WTC11 (cell line): Measurements from ENCODE around the gene KRTAP4-7. TPM values are rescaled to one million over a fixed set of nuclear protein-coding genes. Genes with fewer than 3 reads are reported as not detected.
"Not testable (repeated sequence)": the region's sequence is repeated elsewhere in the genome, so short reads cannot be mapped to it uniquely, and the experiment has no call there.

ENCODE experiments used
- ATAC-seq: fragments of 200-7000 bp; cut with Tn5 transposase; 2 replicates; pipeline ENCODE4 v1.10.0; 2021; ENCODE audit warnings: mild to moderate bottlenecking, moderate library complexity
- Bru-seq: library from RNA; stranded (reverse); fragments of 400-500 nt; gene quantifications from one replicate; lab custom pipeline; 2021; lab: Mats Ljungman, UMichigan
- CTCF ChIA-PET: fragments of 300-600 bp; sonication (Branson Sonifier 250); formaldehyde crosslinking; loops from one replicate; lab custom pipeline; 2021; ENCODE audit warnings: antibody characterized with exemption; lab: Charles Lee
- POLR2A ChIA-PET: fragments of 350-600 bp; sonication (Branson Sonifier 250); formaldehyde crosslinking; loops from one replicate; lab custom pipeline; 2021; ENCODE audit warnings: antibody characterized with exemption; lab: Charles Lee
- DNase-seq: peaks from one replicate; pipeline ENCODE4 v3.0.0; 2021; ENCODE audit warnings: low spot score
- H3K27ac Mint-ChIP-seq: 2 replicates; pipeline ENCODE4 v1.8.0; 2021; ENCODE audit warnings: mixed read lengths
- H3K27me3 Mint-ChIP-seq: 2 replicates; pipeline ENCODE4 v1.8.0; 2021; ENCODE audit warnings: low read depth, mild to moderate bottlenecking, moderate library complexity, mixed read lengths
- H3K36me3 Mint-ChIP-seq: 2 replicates; pipeline ENCODE4 v1.8.0; 2021; ENCODE audit warnings: mixed read lengths
- H3K4me1 Mint-ChIP-seq: 2 replicates; pipeline ENCODE4 v1.8.0; 2022; ENCODE audit warnings: mixed read lengths
- H3K4me3 Mint-ChIP-seq: 2 replicates; pipeline ENCODE4 v1.8.0; 2021; ENCODE audit warnings: mild to moderate bottlenecking, moderate library complexity, mixed read lengths
- H3K9me3 Mint-ChIP-seq: 2 replicates; pipeline ENCODE4 v1.8.0; 2021; ENCODE audit warnings: mixed read lengths
- ATF3 ChIP-seq: sonication (generic); formaldehyde crosslinking; conservative IDR thresholded peaks from 2 replicates; pipeline ENCODE4 v1.8.1; 2022; ENCODE audit warnings: mild to moderate bottlenecking, missing genetic modification reagents
- EMX1 ChIP-seq: fragments of 250-450 bp; sonication (Bioruptor Pico); IDR thresholded peaks from 2 replicates; pipeline ENCODE4 v1.8.0; 2021; ENCODE audit warnings: mild to moderate bottlenecking
- ERG ChIP-seq: fragments of 250-450 bp; sonication (Bioruptor Pico); IDR thresholded peaks from 2 replicates; pipeline ENCODE4 v1.8.0; 2021; ENCODE audit warnings: mild to moderate bottlenecking
- GRHL2 ChIP-seq: fragments of 250-450 bp; sonication (Bioruptor Pico); IDR thresholded peaks from 2 replicates; pipeline ENCODE4 v1.8.0; 2022; ENCODE audit warnings: mild to moderate bottlenecking, moderate library complexity; ENCODE audit not compliant: insufficient replicate concordance, severe bottlenecking
- HMGXB4 ChIP-seq: sonication (generic); formaldehyde crosslinking; IDR thresholded peaks from 2 replicates; pipeline ENCODE4 v1.8.1; 2023; ENCODE audit warnings: mild to moderate bottlenecking, moderate library complexity, missing genetic modification reagents
- KAT7 ChIP-seq: sonication (generic); formaldehyde crosslinking; IDR thresholded peaks from 2 replicates; pipeline ENCODE4 v1.8.1; 2023; ENCODE audit warnings: missing genetic modification reagents, mild to moderate bottlenecking, borderline replicate concordance
- NFATC4 ChIP-seq: fragments of 250-450 bp; sonication (Bioruptor Pico); IDR thresholded peaks from 2 replicates; pipeline ENCODE4 v1.9.0; 2021; ENCODE audit warnings: mild to moderate bottlenecking
- USF2 ChIP-seq: sonication (generic); formaldehyde crosslinking; IDR thresholded peaks from 2 replicates; pipeline ENCODE4 v1.8.1; 2023; ENCODE audit warnings: mild to moderate bottlenecking, missing genetic modification reagents, moderate library complexity
- ZNF232 ChIP-seq: sonication (generic); formaldehyde crosslinking; IDR thresholded peaks from 2 replicates; pipeline ENCODE4 v1.8.0; 2022; ENCODE audit warnings: mild to moderate bottlenecking, missing genetic modification reagents
- ZNF396 ChIP-seq: fragments of 250-450 bp; sonication (Bioruptor Pico); IDR thresholded peaks from 2 replicates; pipeline ENCODE4 v1.8.0; 2021; ENCODE audit warnings: mild to moderate bottlenecking, moderate library complexity, borderline replicate concordance
- long read RNA-seq, 3 experiments: library from RNA in 1 of 3; library from capped mRNA in 1 of 3; library from polyadenylated mRNA in 1 of 3; unstranded in 2 of 3; stranded (forward) in 1 of 3; transcript quantifications; one replicate each; pipeline ENCODE4 v2.0.0, GENCODE V29; 2021
- total RNA-seq: library from RNA; stranded (reverse); gene quantifications from 3 replicates; pipeline ENCODE4 v1.2.3, GENCODE V29; 2021
- TF ChIP-seq, protein P1 (sequence below): sonication (generic); formaldehyde crosslinking; IDR thresholded peaks from 2 replicates; pipeline ENCODE4 v1.8.0; 2022; ENCODE audit warnings: mild to moderate bottlenecking, missing genetic modification reagents
- TF ChIP-seq, protein P2 (sequence below): sonication (generic); formaldehyde crosslinking; IDR thresholded peaks from 2 replicates; pipeline ENCODE4 v1.8.1; 2023; ENCODE audit warnings: mild to moderate bottlenecking, missing genetic modification reagents, borderline replicate concordance
- TF ChIP-seq, protein P3 (sequence below): sonication (generic); formaldehyde crosslinking; IDR thresholded peaks from 2 replicates; pipeline ENCODE4 v1.8.1; 2023; ENCODE audit warnings: mild to moderate bottlenecking, missing genetic modification reagents, moderate library complexity

KRTAP4-7 gene
- not detected in 3 replicates for total RNA-seq
- Bru-seq, nascent RNA = not detected
- long read RNA-seq, experiment 1 = 0 reads
- long read RNA-seq, experiment 2 = 0 reads
- long read RNA-seq, experiment 3 = 0 reads

DNA sequence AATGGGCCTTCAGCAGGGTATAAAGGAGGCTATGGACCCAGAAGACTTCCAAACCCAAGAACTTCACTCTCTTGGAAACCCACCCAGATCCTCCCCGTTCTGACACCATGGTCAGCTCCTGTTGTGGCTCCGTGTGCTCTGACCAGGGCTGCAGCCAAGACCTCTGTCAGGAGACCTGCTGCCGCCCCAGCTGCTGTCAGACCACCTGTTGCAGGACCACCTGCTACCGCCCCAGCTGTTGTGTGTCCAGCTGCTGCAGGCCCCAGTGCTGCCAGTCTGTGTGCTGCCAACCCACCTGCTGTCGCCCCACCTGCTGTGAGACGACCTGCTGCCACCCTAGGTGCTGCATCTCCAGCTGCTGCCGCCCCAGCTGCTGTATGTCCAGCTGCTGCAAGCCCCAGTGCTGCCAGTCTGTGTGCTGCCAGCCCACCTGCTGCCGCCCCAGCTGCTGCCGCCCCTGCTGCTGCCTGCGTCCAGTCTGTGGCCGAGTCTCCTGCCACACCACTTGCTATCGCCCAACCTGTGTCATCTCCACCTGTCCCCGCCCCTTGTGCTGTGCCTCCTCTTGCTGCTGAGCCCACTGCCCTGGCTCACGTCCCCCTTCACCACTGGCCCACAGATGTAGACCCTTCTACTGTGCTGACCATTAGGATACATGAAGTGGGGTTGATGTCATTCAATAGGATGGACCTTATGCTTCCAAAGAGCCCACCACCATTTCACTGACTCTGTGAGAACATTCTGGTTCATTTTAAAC lies at the start of gene KRTAP4-7:
TSS of gene KRTAP4-7 (plus strand) at position 51 of the 757 bp plus-strand sequence. CDS start at position 108, 57 bp downstream.
- POLR2A ChIA-PET, ATAC-seq: not testable (repeated sequence)

GRCh38 chr17:41034346-41034935 lies 49.5 kb upstream of the KRTAP4-7 start, which contains the start of gene KRTAP1-3:
TSS of gene KRTAP1-3 (minus strand) at chr17:41034874. CDS start at chr17:41034821, 53 bp downstream.
- Mint-ChIP-seq H3K27ac (peak within 1 kb of the TSS; percentile 74; the same call in 1 of the 2 replicates), H3K4me1 (peaks cover 40% of the 10 kb centered on the region)
- H3K9me3 Mint-ChIP-seq, CTCF ChIA-PET, H3K4me3 Mint-ChIP-seq, DNase-seq, POLR2A ChIA-PET, H3K27me3 Mint-ChIP-seq, ATAC-seq, H3K36me3 Mint-ChIP-seq: not testable (repeated sequence)

More for the DNA sequence above, at the start of gene KRTAP4-7:
- H3K9me3 Mint-ChIP-seq, H3K27me3 Mint-ChIP-seq, CTCF ChIA-PET, H3K4me3 Mint-ChIP-seq, H3K27ac Mint-ChIP-seq, H3K36me3 Mint-ChIP-seq, DNase-seq: not testable (repeated sequence)
- H3K4me1 Mint-ChIP-seq = peaks cover 23% of the 10 kb centered on the region

GRCh38 chr17:41037853-41038350 lies 46.0 kb upstream of the KRTAP4-7 start:
- peak; percentile 51; the same call in 1 of the 2 replicates for ATAC-seq
- no peak overlapping the region for H3K4me3 Mint-ChIP-seq
- CTCF ChIA-PET = interaction anchor here (1.2 kb wide), 1 partner anchor 749 kb away, joined by 3 read pairs; the partner anchor contains the start of gene JUP
- DNase-seq = no peak
- no peaks in the 10 kb centered on the region for H3K27me3 Mint-ChIP-seq
- H3K36me3 Mint-ChIP-seq = no peaks in the 10 kb centered on the region
- H3K4me1 Mint-ChIP-seq = peaks cover 47% of the 10 kb centered on the region
- no peak for TF ChIP-seq ATF3
- TF ChIP-seq NFATC4 (CRISPR knock-in tag) = no peak
- TF ChIP-seq EMX1 = no peak
- no peak for TF ChIP-seq HMGXB4 (CRISPR knock-in tag)
- TF ChIP-seq, protein P1, sequence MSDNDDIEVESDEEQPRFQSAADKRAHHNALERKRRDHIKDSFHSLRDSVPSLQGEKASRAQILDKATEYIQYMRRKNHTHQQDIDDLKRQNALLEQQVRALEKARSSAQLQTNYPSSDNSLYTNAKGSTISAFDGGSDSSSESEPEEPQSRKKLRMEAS (CRISPR knock-in tag) = no peak
- TF ChIP-seq ERG (CRISPR knock-in tag) = no peak
- TF ChIP-seq, protein P2, sequence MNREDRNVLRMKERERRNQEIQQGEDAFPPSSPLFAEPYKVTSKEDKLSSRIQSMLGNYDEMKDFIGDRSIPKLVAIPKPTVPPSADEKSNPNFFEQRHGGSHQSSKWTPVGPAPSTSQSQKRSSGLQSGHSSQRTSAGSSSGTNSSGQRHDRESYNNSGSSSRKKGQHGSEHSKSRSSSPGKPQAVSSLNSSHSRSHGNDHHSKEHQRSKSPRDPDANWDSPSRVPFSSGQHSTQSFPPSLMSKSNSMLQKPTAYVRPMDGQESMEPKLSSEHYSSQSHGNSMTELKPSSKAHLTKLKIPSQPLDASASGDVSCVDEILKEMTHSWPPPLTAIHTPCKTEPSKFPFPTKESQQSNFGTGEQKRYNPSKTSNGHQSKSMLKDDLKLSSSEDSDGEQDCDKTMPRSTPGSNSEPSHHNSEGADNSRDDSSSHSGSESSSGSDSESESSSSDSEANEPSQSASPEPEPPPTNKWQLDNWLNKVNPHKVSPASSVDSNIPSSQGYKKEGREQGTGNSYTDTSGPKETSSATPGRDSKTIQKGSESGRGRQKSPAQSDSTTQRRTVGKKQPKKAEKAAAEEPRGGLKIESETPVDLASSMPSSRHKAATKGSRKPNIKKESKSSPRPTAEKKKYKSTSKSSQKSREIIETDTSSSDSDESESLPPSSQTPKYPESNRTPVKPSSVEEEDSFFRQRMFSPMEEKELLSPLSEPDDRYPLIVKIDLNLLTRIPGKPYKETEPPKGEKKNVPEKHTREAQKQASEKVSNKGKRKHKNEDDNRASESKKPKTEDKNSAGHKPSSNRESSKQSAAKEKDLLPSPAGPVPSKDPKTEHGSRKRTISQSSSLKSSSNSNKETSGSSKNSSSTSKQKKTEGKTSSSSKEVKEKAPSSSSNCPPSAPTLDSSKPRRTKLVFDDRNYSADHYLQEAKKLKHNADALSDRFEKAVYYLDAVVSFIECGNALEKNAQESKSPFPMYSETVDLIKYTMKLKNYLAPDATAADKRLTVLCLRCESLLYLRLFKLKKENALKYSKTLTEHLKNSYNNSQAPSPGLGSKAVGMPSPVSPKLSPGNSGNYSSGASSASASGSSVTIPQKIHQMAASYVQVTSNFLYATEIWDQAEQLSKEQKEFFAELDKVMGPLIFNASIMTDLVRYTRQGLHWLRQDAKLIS = no peak
- TF ChIP-seq GRHL2 = no peak
- TF ChIP-seq, protein P3, sequence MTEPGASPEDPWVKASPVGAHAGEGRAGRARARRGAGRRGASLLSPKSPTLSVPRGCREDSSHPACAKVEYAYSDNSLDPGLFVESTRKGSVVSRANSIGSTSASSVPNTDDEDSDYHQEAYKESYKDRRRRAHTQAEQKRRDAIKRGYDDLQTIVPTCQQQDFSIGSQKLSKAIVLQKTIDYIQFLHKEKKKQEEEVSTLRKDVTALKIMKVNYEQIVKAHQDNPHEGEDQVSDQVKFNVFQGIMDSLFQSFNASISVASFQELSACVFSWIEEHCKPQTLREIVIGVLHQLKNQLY = no peak
- no peak for TF ChIP-seq KAT7 (CRISPR knock-in tag)
- TF ChIP-seq ZNF396 (CRISPR knock-in tag) = no peak
- TF ChIP-seq USF2 (CRISPR knock-in tag) = no peak
- TF ChIP-seq ZNF232 (CRISPR knock-in tag) = no peak
- POLR2A ChIA-PET = no interaction called here
- H3K9me3 Mint-ChIP-seq = peaks cover 7% of the 10 kb centered on the region
- no peak overlapping the region for H3K27ac Mint-ChIP-seq

- DNase-seq, H3K4me3 Mint-ChIP-seq, H3K36me3 Mint-ChIP-seq, CTCF ChIA-PET, POLR2A ChIA-PET, H3K27ac Mint-ChIP-seq, H3K27me3 Mint-ChIP-seq, ATAC-seq: not testable (repeated sequence)
- Mint-ChIP-seq H3K9me3 (peaks cover 18% of the 10 kb centered on the region), H3K4me1 (peaks cover 35% of the 10 kb centered on the region)
Measured at GRCh38 chr17:41040783-41041571, 43.0 kb upstream of the KRTAP4-7 start, which contains the start of gene KRTAP1-1. TSS of gene KRTAP1-1 (minus strand) at chr17:41041450. CDS start at chr17:41041397, 53 bp downstream.
